AG04449 (cell line): Measurements from ENCODE around the gene ZNF436.

Source experiments
- CTCF ChIA-PET: fragments of 350-600 bp; formaldehyde crosslinking; extraction: SDS; loops from one replicate; lab custom pipeline; 2021; ENCODE audit warnings: antibody characterized with exemption; lab: Yijun Ruan, JAX
- POLR2A ChIA-PET: fragments of 400-600, 350-600 bp; formaldehyde crosslinking; extraction: SDS; loops from one replicate; lab custom pipeline; 2020; ENCODE audit warnings: antibody characterized with exemption, inconsistent platforms; lab: Yijun Ruan, JAX
- DNase-seq: peaks from one replicate; pipeline ENCODE4 v3.0.0-alpha.2; 2010; ENCODE audit warnings: low read depth, low spot score
- H3K4me3 ChIP-seq: 2 replicates; pipeline ENCODE4 v1.5.1; 2011; ENCODE audit warnings: low read depth, mild to moderate bottlenecking, control low read depth, low read length
- CTCF ChIP-seq: IDR thresholded peaks from one replicate; pipeline ENCODE4 v1.5.1; 2011; ENCODE audit warnings: mild to moderate bottlenecking, moderate library complexity, low read length, control low read depth, inconsistent platforms; ENCODE audit not compliant: insufficient read depth; ENCODE audit errors: missing control alignments

ZNF436 gene

GRCh38 chr1:23371987-23372880 is 2.6 kb upstream of the ZNF436 start:
- ChIA-PET CTCF (interaction anchor here (1.1 to 1.4 kb wide), 2 partner anchors 17 to 32 kb away, joined by 3 to 6 read pairs; no protein-coding TSS in a partner anchor), POLR2A (interaction anchor here (1.1 kb wide), 1 partner anchor 50 kb away, joined by 3 read pairs; no protein-coding TSS in a partner anchor)

GRCh38 chr1:23370709-23371584 is 1.3 kb upstream of the ZNF436 start:
- DNase-seq = no peak
- TF ChIP-seq CTCF = no peak
- POLR2A ChIA-PET = interaction anchor here (1.1 kb wide), 1 partner anchor 51 kb away, joined by 3 read pairs; no protein-coding TSS in a partner anchor
- peak overlapping the region; percentile 90 for H3K4me3 ChIP-seq
- CTCF ChIA-PET = interaction anchor here (1.4 to 3.6 kb wide), 4 partner anchors 10 to 33 kb away, joined by 3 to 31 read pairs (median 4); no protein-coding TSS in a partner anchor

More at GRCh38 chr1:23371987-23372880, 2.6 kb upstream of the ZNF436 start:
- no peak for DNase-seq
- no peak overlapping the region for H3K4me3 ChIP-seq
- no peak for TF ChIP-seq CTCF

DNA sequence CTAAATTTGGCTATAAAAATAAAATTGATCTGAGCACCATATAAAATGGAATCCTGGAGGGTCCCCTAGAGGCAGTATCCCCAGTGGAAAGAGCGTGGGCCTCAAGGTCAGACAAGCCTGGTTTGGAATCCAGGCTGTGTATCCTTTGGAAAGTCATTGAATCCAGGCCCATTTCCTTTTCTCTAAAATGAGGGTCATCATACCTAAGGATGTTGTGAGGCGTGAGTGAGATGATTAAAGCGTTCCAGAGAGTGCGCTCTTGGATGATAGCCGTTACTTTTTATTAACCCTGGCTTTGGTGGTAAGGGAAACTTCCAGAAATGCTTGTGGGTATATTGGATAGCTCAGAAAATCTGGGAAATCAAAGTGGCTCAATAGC is 683 bp upstream of the ZNF436 start:
- no peak for TF ChIP-seq CTCF
- H3K4me3 ChIP-seq = peak overlapping the region; percentile 90
- CTCF ChIA-PET = interaction anchor here (1.4 to 3.6 kb wide), 4 partner anchors 11 to 34 kb away, joined by 3 to 31 read pairs (median 4); no protein-coding TSS in a partner anchor

DNA sequence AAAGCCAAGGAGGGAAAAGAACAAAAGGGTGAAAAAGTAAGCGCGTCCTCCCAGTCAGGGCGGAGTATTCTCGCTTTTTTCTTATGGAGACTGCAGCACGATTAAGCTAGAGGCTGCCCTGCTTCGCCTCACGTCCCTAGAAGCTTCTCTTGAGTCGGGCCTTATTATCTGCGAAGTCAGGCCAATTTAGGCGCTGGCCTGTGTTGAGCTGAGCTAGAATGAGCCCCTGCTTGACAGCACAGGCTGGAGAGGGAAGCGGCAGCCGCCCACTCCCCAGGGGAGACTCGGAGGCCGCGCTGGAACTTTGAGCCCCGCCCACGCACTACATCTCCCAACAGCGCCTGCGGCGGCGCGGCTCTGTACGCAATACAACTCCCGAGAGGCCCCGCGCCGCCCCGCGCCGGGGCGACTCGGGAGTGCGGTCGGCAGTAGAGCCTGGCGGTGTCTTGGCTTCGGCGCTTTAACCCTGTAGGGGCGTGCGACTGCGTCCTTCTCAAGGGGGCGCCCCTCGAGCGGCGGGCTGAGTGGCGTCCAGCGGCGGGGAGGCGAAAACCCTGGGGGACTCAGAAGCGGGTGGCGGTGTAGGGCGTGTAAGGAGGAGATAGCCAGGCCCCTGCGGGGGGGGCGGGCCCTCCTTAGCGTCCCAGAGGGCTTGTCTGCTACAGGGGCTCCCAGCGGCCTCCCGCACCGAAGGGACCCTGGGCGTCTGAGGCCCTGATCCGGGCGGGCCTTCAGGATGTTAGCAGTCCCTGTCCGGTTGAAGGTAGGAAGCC is 888 bp downstream of the ZNF436 start:
- POLR2A ChIA-PET = interaction anchor here (0.9 to 2.5 kb wide), 8 partner anchors 8 to 85 kb away, joined by 3 to 30 read pairs (median 6); partner anchors contain the start of gene HNRNPR
- DNase-seq = no peak
- H3K4me3 ChIP-seq = peak overlapping the region; percentile 90
- TF ChIP-seq CTCF = peak; percentile 43
- CTCF ChIA-PET = interaction anchor here (0.6 to 3.6 kb wide), 9 partner anchors 13 to 128 kb away, joined by 3 to 31 read pairs (median 3); partner anchors contain the start of gene HNRNPR

More for the DNA sequence above, 683 bp upstream of the ZNF436 start:
- no peak for DNase-seq
- POLR2A ChIA-PET = no interaction called here

DNA sequence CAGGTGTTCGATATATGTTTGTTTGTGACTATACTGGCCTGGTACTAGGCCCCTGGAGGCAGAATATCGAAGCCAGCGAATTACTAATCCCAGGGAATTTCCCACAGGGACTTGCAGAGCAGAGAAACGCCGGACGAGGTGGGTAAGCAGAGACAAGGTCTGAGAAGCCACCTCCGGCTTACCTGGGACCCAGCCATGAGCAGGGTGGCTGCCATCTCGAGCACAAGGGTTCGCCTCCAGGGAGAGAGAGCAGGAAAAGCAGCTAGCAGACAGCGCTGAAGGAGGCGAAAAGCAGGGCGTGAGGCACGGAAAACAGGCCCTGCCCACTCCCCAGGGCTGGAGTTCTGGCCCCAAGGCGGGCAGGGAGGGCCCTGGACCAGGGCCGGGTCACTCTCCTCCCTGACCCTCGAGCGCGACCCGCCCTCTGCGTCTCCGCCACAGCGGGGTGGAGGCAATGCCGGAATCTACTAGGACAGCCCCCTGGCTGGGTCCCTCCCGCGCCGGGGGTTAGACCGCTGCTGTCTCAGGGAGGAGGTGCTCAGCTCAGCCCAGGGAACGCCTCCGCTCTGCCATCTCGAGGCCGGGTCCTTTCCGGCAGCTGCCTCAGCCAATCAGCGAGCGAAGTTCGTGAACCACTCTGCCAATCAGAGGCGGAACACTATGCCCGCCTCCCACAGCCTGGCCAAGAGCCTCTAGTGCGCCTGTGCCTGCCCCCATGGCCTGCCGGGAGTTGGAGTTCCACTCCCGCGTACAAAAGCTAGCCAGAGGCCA is 1.7 kb downstream of the ZNF436 start:
- no peak for TF ChIP-seq CTCF
- DNase-seq = peak; percentile 89
- H3K4me3 ChIP-seq = peak overlapping the region; percentile 90
- ChIA-PET CTCF (interaction anchor here (0.6 to 3.6 kb wide), 7 partner anchors 12 to 53 kb away, joined by 3 to 31 read pairs (median 3); partner anchors contain the start of gene HNRNPR), POLR2A (interaction anchor here (0.9 to 2.5 kb wide), 6 partner anchors 9 to 84 kb away, joined by 3 to 30 read pairs (median 5); partner anchors contain the start of gene HNRNPR)
